Transverse colon (tissue), 4 donors: ENCODE data around the gene GOSR1. TPM values are rescaled to one million over a fixed set of nuclear protein-coding genes. Genes with fewer than 3 reads are reported as not detected.
"Not testable (repeated sequence)": the region's sequence is repeated elsewhere in the genome, so short reads cannot be mapped to it uniquely, and the experiment has no call there.

Source experiments
- DNase-seq: peaks from one replicate; pipeline ENCODE4 v3.0.0-alpha.2; 2019
- H3K27ac ChIP-seq, 4 donors: fragments of 200-600 bp; sonication (generic); 2 replicates each; pipeline ENCODE4 v1.5.1; 2016 to 2018; ENCODE audit warnings: inconsistent platforms in 4 of 4
- H3K27me3 ChIP-seq: fragments of 200-600 bp; sonication (generic); 2 replicates; pipeline ENCODE4 v1.5.1; 2017; ENCODE audit warnings: inconsistent platforms
- H3K36me3 ChIP-seq, 4 donors: fragments of 200-600 bp; sonication (generic); 2 replicates each; pipeline ENCODE4 v1.5.1; 2017 to 2019; ENCODE audit warnings: inconsistent platforms in 4 of 4
- H3K4me1 ChIP-seq, 4 donors: fragments of 200-600 bp; sonication (generic); 2 replicates each; pipeline ENCODE4 v1.5.1; 2017 to 2020; ENCODE audit warnings: inconsistent platforms in 4 of 4
- H3K4me3 ChIP-seq, 4 donors: fragments of 200-600 bp; sonication (generic); 1 replicate in 1 of 4; 2 replicates in 3 of 4; pipeline versions ENCODE4 v1.5.1 to v1.6.1; 2017 to 2019; ENCODE audit warnings: inconsistent platforms in 4 of 4
- H3K9me3 ChIP-seq, 2 donors: fragments of 200-600 bp; sonication (generic); 2 replicates each; pipeline ENCODE4 v1.5.1; 2017 to 2019; ENCODE audit warnings: inconsistent platforms in 2 of 2
- EP300 ChIP-seq: sonication (generic); formaldehyde crosslinking; IDR thresholded peaks from one replicate; pipeline ENCODE4 v1.6.1; 2017; ENCODE audit warnings: antibody characterized with exemption, low read depth
- POLR2A ChIP-seq: fragments of 450-650 bp; IDR thresholded peaks from one replicate; pipeline ENCODE4 v1.6.1; 2016; ENCODE audit warnings: antibody characterized with exemption, mild to moderate bottlenecking, moderate library complexity
- POLR2AphosphoS5 ChIP-seq, 3 donors: sonication (generic); formaldehyde crosslinking; IDR thresholded peaks; one replicate each; pipeline ENCODE4 v1.6.1; 2016; ENCODE audit warnings: antibody characterized with exemption in 3 of 3
- WGBS, 2 donors: methylation state at CpG; one replicate each; pipeline ENCODE4 v1.1.5; 2018; ENCODE audit warnings: low coverage in 1 of 2; 5-methylcytosine and 5-hydroxymethylcytosine counted together
- in situ Hi-C, 4 donors: fragments of 200-750 bp; cut with MboI; loops; one replicate each; pipeline versions ENCODE4 v1.15.0 to v1.15.1; 2017; ENCODE audit warnings: low sequenced_read_pairs in 3 of 4, low pct_ligation_motif_present in 1 of 4, low pct_unique_long_range_greater_than_20kb in 1 of 4
- intact Hi-C: fragments of 100-400 bp; cut with DNase I; formaldehyde crosslinking; loops from one replicate; pipeline ENCODE4 v1.15.1; 2023; ENCODE audit warnings: low total_unique reads
- total RNA-seq, 4 donors: library from RNA; depleted of rRNA; stranded (reverse); fragments of >200 nt; gene quantifications; one replicate each; pipeline ENCODE4 v1.1.0, GENCODE V29; 2016
- TF ChIP-seq, protein P1 (sequence below), 5 experiments: fragments of 200-600 bp in 3 of 5; fragments of 450-650 bp in 2 of 5; sonication (generic) in 3 of 5; IDR thresholded peaks; 1 replicate in 2 of 5; 2 replicates in 3 of 5; pipeline ENCODE4 v1.5.1; 2016 to 2017; ENCODE audit warnings: antibody characterized with exemption in 5 of 5, inconsistent platforms in 3 of 5, mild to moderate bottlenecking in 2 of 5, moderate library complexity in 1 of 5

Gene GOSR1
- total RNA-seq, 4 donors from 2014 or later, result 27.3 to 56.1 (median 42.1) TPM

DNA sequence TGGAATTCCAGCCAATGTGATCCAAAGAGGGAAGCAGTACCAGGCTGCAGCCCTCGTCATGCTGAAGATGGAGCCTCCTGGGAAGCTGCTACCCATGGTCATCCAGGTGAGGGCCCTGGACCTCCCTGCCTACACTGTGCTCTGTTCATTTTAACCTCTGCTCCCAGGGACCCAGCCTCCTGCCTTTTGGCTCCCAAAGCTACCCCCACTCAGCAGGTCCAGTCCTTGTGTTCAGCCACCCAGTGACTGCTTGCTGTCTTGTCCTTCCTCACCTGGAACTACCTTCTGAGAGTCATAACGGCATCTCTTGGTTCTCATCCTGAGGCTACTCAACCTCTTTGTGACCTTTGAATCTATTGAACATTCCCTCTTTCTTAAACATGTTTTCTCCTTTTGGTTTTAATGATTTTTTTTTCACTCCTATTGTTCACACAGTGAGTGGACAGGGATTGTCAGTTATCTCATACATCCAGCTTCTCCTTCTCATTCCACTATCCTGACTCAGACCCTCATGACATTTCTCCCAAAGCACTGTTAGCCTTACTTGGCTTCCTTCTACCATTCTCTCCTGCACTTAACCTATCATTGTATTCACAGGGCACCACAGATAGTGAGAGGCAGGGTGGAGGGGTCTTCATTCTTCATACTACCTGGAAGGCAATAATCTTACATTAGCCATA, 53.3 kb downstream of the GOSR1 start:
- no peak for DNase-seq
- H3K27me3 ChIP-seq, result no peaks in the 10 kb centered on the region
- 95 to 100% methylated on average over 2 of the region's 2 CpGs for WGBS, 2 donors
- no peaks in the 10 kb centered on the region for H3K9me3 ChIP-seq
- TF ChIP-seq EP300 (no peak), POLR2A (no peak), POLR2AphosphoS5 (IDR thresholded peaks at IDR 0.05) (no peak)
- TF ChIP-seq, protein P1, sequence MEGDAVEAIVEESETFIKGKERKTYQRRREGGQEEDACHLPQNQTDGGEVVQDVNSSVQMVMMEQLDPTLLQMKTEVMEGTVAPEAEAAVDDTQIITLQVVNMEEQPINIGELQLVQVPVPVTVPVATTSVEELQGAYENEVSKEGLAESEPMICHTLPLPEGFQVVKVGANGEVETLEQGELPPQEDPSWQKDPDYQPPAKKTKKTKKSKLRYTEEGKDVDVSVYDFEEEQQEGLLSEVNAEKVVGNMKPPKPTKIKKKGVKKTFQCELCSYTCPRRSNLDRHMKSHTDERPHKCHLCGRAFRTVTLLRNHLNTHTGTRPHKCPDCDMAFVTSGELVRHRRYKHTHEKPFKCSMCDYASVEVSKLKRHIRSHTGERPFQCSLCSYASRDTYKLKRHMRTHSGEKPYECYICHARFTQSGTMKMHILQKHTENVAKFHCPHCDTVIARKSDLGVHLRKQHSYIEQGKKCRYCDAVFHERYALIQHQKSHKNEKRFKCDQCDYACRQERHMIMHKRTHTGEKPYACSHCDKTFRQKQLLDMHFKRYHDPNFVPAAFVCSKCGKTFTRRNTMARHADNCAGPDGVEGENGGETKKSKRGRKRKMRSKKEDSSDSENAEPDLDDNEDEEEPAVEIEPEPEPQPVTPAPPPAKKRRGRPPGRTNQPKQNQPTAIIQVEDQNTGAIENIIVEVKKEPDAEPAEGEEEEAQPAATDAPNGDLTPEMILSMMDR (IDR thresholded peaks at IDR 0.05), result no peak
- H3K36me3 ChIP-seq, result no peaks in the 10 kb centered on the region
- no peak overlapping the region for H3K4me3 ChIP-seq
- in situ Hi-C loops (no loop called here), intact Hi-C loops (no loop called here)
- H3K4me1 ChIP-seq, result no peaks in the 10 kb centered on the region
- H3K27ac ChIP-seq, result no peak overlapping the region

DNA sequence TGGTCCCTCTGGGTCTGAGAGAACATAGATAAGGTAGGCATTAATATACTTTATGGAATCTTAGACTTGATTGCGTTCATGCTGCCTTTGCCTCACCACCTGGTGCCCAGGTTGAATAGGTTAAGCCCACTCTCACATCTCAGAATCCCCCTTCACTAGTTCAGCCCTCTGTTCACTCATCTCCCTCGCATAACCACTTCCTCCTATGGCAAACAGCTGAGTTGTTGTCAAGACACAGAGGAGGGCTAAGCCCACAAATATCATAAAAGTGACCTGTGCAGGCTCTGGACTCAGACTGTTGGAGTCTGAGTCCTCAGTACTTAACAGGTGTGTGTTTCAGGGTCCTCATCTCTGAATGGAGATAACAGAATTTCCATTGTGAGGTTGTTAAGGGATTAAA, 55.7 kb downstream of the GOSR1 start:
- no peak overlapping the region for H3K4me3 ChIP-seq
- in situ Hi-C loops, result no loop called here
- 67 to 90% methylated on average over 1 to 2 of the region's 2 CpGs for WGBS, 2 donors

DNA sequence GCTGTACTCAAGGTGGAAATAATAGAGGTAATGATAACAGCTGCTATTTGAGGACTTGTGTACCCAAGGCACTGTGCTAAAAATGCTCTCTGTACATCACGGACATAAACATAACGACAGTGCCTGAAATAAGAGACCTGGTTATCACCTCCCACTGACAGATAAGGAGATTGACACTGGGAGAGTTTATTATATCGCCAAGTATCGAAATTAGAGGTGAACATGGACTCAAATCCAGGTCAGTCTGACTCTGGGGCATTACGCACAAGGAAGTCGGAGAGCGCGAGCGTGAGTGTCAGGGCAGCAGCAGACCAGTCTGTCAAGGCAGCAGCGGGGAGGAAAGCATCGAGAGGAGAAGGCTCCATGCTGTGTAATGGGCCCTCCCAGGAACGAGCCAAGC, 57.1 kb downstream of the GOSR1 start:
- Histone ChIP-seq H3K27me3 (no peaks in the 10 kb centered on the region), H3K4me3 (no peak overlapping the region), H3K4me1 (no peaks in the 10 kb centered on the region), H3K9me3 (no peaks in the 10 kb centered on the region), H3K36me3 (no peaks in the 10 kb centered on the region), H3K27ac (no peak overlapping the region)
- in situ Hi-C loops, result no loop called here
- no peak for TF ChIP-seq POLR2AphosphoS5 (IDR thresholded peaks at IDR 0.05)
- TF ChIP-seq POLR2A, result no peak
- TF ChIP-seq, protein P1 (IDR thresholded peaks at IDR 0.05), result no peak
- no peak for TF ChIP-seq EP300
- 89% methylated on average over 12 of the region's 12 CpGs; no CpG with 5 or more reads in 1 of the 2 donors for WGBS, 2 donors
- DNase-seq, result no peak
- intact Hi-C loops, result no loop called here

More for the DNA sequence above, 55.7 kb downstream of the GOSR1 start:
- no peaks in the 10 kb centered on the region for H3K4me1 ChIP-seq
- H3K36me3 ChIP-seq, result no peaks in the 10 kb centered on the region
- intact Hi-C loops, result no loop called here
- DNase-seq, result no peak
- H3K27ac ChIP-seq, result no peak overlapping the region
- H3K27me3 ChIP-seq, result no peaks in the 10 kb centered on the region
- no peak for TF ChIP-seq POLR2A
- no peaks in the 10 kb centered on the region for H3K9me3 ChIP-seq

DNA sequence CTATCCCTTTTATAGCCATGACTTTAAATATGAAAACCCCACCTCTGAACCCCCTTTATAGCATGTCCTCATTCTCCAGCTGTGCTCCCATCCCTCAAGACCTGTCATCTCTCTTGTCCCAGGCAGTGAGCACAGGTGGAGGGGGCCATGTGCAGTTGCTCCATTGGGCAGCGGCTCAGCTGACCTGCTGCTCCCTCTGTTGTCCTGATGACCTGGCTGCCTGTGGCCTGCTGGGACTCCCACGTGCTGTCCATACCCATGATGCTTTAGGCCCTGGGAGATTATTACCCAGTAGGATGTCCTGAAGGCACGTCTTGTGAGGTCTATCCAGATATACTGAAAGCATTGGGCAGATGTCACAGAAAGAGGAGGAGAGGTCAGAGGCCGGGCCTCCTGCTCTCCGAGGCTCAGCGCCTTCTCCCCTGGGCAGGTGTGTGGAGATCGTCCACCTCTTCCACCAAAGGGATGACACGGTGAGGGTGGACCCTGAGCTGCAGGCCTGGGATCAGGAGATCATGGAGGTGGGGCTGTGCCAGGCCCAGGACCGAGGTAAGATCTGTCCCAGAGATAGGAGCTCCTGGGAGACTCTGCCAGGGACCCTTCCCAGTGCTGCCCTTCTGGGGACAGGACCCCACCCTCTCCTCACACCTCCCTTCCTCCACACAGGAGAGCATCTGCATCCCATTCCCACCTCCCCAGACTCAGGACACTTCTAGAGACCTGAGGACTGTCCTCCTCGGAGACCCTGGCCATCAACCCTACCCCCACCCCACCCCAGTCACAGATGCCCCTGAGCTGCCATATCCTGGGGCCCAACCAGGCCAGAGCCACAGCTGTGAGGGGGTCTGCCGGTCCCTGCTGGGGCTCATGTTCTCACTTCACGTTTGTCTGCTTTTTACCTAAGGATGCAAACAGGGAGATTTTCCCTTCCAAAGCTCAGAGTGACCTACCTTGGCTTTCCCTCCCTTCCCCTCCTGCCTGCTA, 58.0 kb downstream of the GOSR1 start:
- no peaks in the 10 kb centered on the region for H3K27me3 ChIP-seq

DNA sequence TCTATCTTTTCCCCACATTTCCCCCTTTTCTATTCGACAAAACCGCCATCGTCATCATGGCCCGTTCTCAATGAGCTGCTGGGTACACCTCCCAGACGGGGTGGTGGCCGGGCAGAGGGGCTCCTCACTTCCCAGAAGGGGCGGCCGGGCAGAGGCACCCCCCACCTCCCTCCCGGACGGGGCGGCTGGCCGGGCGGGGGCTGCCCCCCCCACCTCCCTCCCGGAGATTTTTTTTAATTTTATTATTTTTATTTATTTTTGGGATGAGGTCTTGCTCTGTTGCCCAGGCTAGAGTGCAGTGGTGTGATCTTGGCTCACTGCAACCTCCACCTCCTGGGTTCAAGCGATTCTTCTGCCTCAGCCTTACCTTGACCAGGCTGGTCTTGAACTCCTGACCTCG, 59.6 kb downstream of the GOSR1 start:
- H3K9me3 ChIP-seq, H3K4me3 ChIP-seq, H3K4me1 ChIP-seq, intact Hi-C loops, in situ Hi-C loops, DNase-seq, H3K27me3 ChIP-seq, H3K36me3 ChIP-seq, H3K27ac ChIP-seq: not testable (repeated sequence)
- WGBS, 2 donors, result 94% methylated on average over 16 of the region's 16 CpGs; no CpG with 5 or more reads in 1 of the 2 donors

More for the DNA sequence above, 58.0 kb downstream of the GOSR1 start:
- Histone ChIP-seq H3K4me3 (no peak overlapping the region), H3K9me3 (no peaks in the 10 kb centered on the region), H3K36me3 (no peaks in the 10 kb centered on the region), H3K4me1 (no peaks in the 10 kb centered on the region), H3K27ac (no peak overlapping the region)
- intact Hi-C loops (no loop called here), in situ Hi-C loops (no loop called here)
- 80 to 85% methylated on average over 2 to 12 of the region's 12 CpGs for WGBS, 2 donors
- DNase-seq, result no peak
- no peak for TF ChIP-seq POLR2A
- no peak for TF ChIP-seq EP300
- no peak for TF ChIP-seq POLR2AphosphoS5 (IDR thresholded peaks at IDR 0.05)
- TF ChIP-seq, protein P1 (IDR thresholded peaks at IDR 0.05), result no peak

DNA sequence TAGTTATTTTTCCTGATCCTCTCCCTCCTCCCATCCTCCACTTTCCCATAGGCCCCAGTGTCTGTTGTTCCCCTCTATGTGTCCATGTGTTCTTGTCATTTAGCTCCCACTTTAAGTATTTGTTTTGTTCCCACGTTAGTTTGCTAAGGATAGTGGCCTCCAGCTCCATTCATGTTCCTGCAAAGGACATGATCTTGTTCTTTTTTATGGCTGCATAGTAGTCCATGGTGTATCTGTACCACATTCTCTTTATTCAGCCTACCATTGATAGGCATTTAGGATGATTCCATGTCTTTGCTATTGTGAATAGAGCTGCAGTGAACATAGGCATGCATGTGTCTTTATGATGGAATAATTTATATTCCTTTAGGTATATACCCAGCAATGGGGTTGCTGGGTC, 60.5 kb downstream of the GOSR1 start:
- H3K4me1 ChIP-seq, H3K9me3 ChIP-seq, in situ Hi-C loops, H3K36me3 ChIP-seq, intact Hi-C loops, DNase-seq, H3K27ac ChIP-seq, H3K27me3 ChIP-seq, H3K4me3 ChIP-seq: not testable (repeated sequence)
- WGBS, 2 donors, result 64% methylated on average over 1 of the region's 1 CpG; no CpG with 5 or more reads in 1 of the 2 donors
